ENCODE measurements around the gene GLB1L.

Gene GLB1L

DNA sequence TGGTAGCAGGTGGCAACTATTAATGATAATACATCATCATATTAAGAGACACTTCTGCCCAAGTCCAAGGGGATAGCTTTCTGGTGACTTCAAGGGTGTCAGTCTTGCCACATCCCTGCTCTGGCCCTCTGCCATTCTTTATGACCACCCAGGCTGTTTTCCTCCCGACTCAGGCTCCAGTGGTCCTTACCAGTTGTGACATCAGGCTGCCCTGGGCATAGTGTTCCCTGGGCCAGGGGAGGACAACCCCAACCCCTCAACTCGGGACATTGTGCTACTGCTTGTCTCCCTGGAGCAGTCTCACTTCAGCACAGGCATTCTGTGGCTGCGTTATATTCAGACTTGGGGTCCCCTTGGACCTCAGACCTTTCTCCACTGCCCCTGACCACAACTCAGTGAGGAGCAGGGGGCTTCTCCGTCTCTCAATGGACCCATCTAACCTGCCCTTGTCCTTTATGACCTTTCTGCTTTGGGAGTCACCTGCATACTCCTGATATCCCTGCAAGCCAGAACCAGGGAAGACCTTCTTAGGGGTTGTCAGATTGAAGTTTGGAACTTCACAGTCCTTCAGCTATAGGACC lies 46.8 kb upstream of the GLB1L start:
- TF ChIP-seq, protein P1, sequence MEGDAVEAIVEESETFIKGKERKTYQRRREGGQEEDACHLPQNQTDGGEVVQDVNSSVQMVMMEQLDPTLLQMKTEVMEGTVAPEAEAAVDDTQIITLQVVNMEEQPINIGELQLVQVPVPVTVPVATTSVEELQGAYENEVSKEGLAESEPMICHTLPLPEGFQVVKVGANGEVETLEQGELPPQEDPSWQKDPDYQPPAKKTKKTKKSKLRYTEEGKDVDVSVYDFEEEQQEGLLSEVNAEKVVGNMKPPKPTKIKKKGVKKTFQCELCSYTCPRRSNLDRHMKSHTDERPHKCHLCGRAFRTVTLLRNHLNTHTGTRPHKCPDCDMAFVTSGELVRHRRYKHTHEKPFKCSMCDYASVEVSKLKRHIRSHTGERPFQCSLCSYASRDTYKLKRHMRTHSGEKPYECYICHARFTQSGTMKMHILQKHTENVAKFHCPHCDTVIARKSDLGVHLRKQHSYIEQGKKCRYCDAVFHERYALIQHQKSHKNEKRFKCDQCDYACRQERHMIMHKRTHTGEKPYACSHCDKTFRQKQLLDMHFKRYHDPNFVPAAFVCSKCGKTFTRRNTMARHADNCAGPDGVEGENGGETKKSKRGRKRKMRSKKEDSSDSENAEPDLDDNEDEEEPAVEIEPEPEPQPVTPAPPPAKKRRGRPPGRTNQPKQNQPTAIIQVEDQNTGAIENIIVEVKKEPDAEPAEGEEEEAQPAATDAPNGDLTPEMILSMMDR (IDR thresholded peaks at IDR 0.05): no peak
- intact Hi-C loops (cut with DNase I; ENCODE audit: low total_unique reads): loop anchor here (10.0 kb wide), 2 partner anchors 67 to 243 kb away; partner anchors contain the start of genes ANKZF1 and ATG9A
- H3K27ac ChIP-seq: no peak overlapping the region
- no peaks in the 10 kb centered on the region for H3K27me3 ChIP-seq
- no peaks in the 10 kb centered on the region for H3K9me3 ChIP-seq
- DNase-seq: peak in 1 of 2 donors; percentile 55
- H3K4me3 ChIP-seq: no peak overlapping the region
- peaks cover 0 to 35% (median 21%) of the 10 kb centered on the region in 4 donors for H3K4me1 ChIP-seq
- no peaks in the 10 kb centered on the region for H3K36me3 ChIP-seq

DNA sequence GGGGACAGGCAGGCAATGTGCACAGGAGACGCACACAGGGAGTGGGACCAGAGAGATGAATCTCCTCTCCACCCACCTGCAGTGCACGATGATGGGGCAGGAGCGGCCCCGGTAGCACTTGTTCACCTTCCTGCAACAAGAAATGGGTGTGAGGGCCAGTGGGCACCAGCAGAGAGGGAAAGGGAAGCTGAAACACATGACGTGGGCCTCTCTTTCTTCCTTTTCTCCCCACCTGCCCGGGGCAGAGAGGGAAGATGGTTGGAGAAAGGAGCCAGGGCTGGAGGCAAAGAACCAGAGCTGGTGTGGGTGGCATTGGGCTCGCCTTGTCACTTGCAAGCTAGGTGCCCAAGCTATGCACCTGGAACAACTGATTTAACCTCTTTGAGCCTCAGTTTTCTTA lies 46.1 kb upstream of the GLB1L start:
- intact Hi-C loops (cut with DNase I; ENCODE audit: low total_unique reads): loop anchor here (10.0 kb wide), 2 partner anchors 67 to 243 kb away; partner anchors contain the start of genes ANKZF1 and ATG9A
- Histone ChIP-seq H3K4me3 (no peak overlapping the region), H3K27me3 (no peaks in the 10 kb centered on the region), H3K4me1 (peaks cover 0 to 39% (median 22%) of the 10 kb centered on the region in 4 donors), H3K9me3 (no peaks in the 10 kb centered on the region), H3K36me3 (peaks cover 0 to 5% (median 0%) of the 10 kb centered on the region in 3 donors), H3K27ac (no peak overlapping the region)
- TF ChIP-seq, protein P1 (IDR thresholded peaks at IDR 0.05): no peak
- DNase-seq: peak in 1 of 2 donors; percentile 51

GRCh38 chr2:219290381-219291171 lies 45.3 kb upstream of the GLB1L start:
- no peak overlapping the region for H3K4me3 ChIP-seq
- intact Hi-C loops (cut with DNase I; ENCODE audit: low total_unique reads): loop anchor here (10.0 kb wide), 2 partner anchors 66 to 244 kb away; partner anchors contain the start of genes ANKZF1 and ATG9A
- H3K27me3 ChIP-seq: no peaks in the 10 kb centered on the region
- TF ChIP-seq, protein P1 (IDR thresholded peaks at IDR 0.05): no peak
- DNase-seq: no peak
- H3K4me1 ChIP-seq: peaks cover 0 to 47% (median 28%) of the 10 kb centered on the region in 4 donors
- H3K36me3 ChIP-seq: peaks cover 0 to 13% (median 7%) of the 10 kb centered on the region in 3 donors
- H3K27ac ChIP-seq: peak overlapping the region; percentile 76 to 85
- H3K9me3 ChIP-seq: no peaks in the 10 kb centered on the region

GRCh38 chr2:219289537-219290361 lies 44.5 kb upstream of the GLB1L start:
- Histone ChIP-seq H3K4me3 (no peak overlapping the region), H3K27ac (peak overlapping the region; percentile 76 to 85), H3K9me3 (no peaks in the 10 kb centered on the region), H3K4me1 (peaks cover 0 to 51% (median 30%) of the 10 kb centered on the region in 4 donors), H3K27me3 (no peaks in the 10 kb centered on the region), H3K36me3 (peaks cover 3 to 22% (median 15%) of the 10 kb centered on the region in 3 donors)
- TF ChIP-seq, protein P1 (IDR thresholded peaks at IDR 0.05): no peak
- intact Hi-C loops (cut with DNase I; ENCODE audit: low total_unique reads): loop anchor here (10.0 kb wide), 2 partner anchors 65 to 245 kb away; partner anchors contain the start of genes ANKZF1 and ATG9A
- DNase-seq: peak; percentile 72 to 94

DNA sequence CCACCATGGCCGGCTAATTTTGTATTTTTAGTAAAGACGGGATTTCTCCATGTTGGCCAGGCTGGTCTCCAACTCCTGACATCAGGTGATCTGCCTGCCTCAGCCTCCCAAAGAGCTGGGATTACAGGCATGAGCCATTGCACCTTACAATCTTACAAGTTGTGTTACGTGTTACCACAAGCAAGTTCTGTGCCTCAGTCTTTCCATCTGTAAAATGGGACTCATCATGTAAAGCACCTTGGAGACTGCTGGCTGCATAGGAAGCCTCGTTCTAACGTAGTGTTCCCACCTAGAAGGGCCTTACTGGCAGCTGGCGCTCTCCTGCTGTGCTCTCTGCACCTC lies 43.9 kb upstream of the GLB1L start:
- H3K4me1 ChIP-seq: peaks cover 0 to 51% (median 29%) of the 10 kb centered on the region in 4 donors
- no peak for DNase-seq
- H3K4me3 ChIP-seq: no peak overlapping the region
- peak overlapping the region; percentile 76 to 85 for H3K27ac ChIP-seq
- H3K36me3 ChIP-seq: peaks cover 8 to 27% (median 21%) of the 10 kb centered on the region in 3 donors
- TF ChIP-seq, protein P1 (IDR thresholded peaks at IDR 0.05): no peak
- no peaks in the 10 kb centered on the region for H3K9me3 ChIP-seq
- H3K27me3 ChIP-seq: no peaks in the 10 kb centered on the region
- intact Hi-C loops (cut with DNase I; ENCODE audit: low total_unique reads): no loop called here
